GM12878 (cell line): ENCODE data around the gene CYSRT1. TPM values are rescaled to one million over a fixed set of nuclear protein-coding genes. Genes with fewer than 3 reads are reported as not detected.

Experiments used
- ATAC-seq: fragments of 200-7000 bp; cut with Tn5 transposase; 3 replicates; pipeline ENCODE4 v1.9.1; 2020; ENCODE audit warnings: mild to moderate bottlenecking, moderate library complexity
- BruUV-seq: library from RNA; stranded (reverse); fragments of 400-500 nt; replicated peaks from 2 replicates; lab custom pipeline; 2021; lab: Mats Ljungman, UMichigan
- CTCF ChIA-PET: fragments of 300-600 bp; sonication (Branson Sonifier 250); formaldehyde crosslinking; extraction: SDS; loops from one replicate; lab custom pipeline; 2021; ENCODE audit warnings: inconsistent platforms; lab: Yijun Ruan, JAX
- POLR2A ChIA-PET: fragments of 350-600 bp; formaldehyde crosslinking; extraction: SDS; loops from one replicate; lab custom pipeline; 2021; ENCODE audit warnings: inconsistent platforms; lab: Charles Lee
- RAD21 ChIA-PET: fragments of 300-600 bp; sonication (Branson Sonifier 250); formaldehyde crosslinking; loops from one replicate; lab custom pipeline; 2023; ENCODE audit warnings: antibody characterized with exemption; ENCODE audit not compliant: unreplicated experiment; lab: Charles Lee
- SMC1A ChIA-PET: fragments of 300-600 bp; sonication (Branson Sonifier 250); formaldehyde crosslinking; loops from one replicate; lab custom pipeline; 2023; ENCODE audit not compliant: unreplicated experiment, uncharacterized antibody; lab: Charles Lee
- DNase-seq: peaks from one replicate; pipeline ENCODE4 v3.0.0-alpha.2; 2011; ENCODE audit warnings: low read depth, low spot score
- FAIRE-seq: peaks from 3 replicates; lab custom pipeline; 2011; peaks lifted over from hg19 to GRCh38; lab: Jason Lieb, UNC
- H2AFZ ChIP-seq: 2 replicates; pipeline ENCODE4 v1.6.0; 2011; ENCODE audit warnings: low read depth, low read length, control low read depth; ENCODE audit not compliant: control insufficient read depth
- H3K27ac ChIP-seq: 2 replicates; pipeline ENCODE4 v1.5.1; 2011; ENCODE audit warnings: control low read depth; ENCODE audit not compliant: control insufficient read depth, insufficient read depth
- H3K27me3 ChIP-seq, 2 experiments: replicated peaks in 1 of 2; 2 replicates each; pipeline versions ENCODE4 v1.6.0 to v1.6.1; 2011; ENCODE audit warnings: low read length in 1 of 2; ENCODE audit not compliant: control insufficient read depth in 2 of 2, insufficient read depth in 2 of 2
- H3K36me3 ChIP-seq, 2 experiments: 2 replicates each; pipeline ENCODE4 v1.5.1; 2011; ENCODE audit warnings: low read length in 1 of 2; ENCODE audit not compliant: control insufficient read depth in 2 of 2, insufficient read depth in 2 of 2
- H3K4me1 ChIP-seq: 2 replicates; pipeline ENCODE4 v1.6.1; 2011; ENCODE audit warnings: mild to moderate bottlenecking, low read length, moderate library complexity, mixed read lengths; ENCODE audit not compliant: control insufficient read depth, insufficient read depth
- H3K4me2 ChIP-seq: 2 replicates; pipeline ENCODE4 v1.6.0; 2011; ENCODE audit warnings: control low read depth; ENCODE audit not compliant: control insufficient read depth, insufficient read depth
- H3K4me3 ChIP-seq: fragments of 200-600 bp; sonication (generic); 2 replicates; pipeline ENCODE4 v1.5.1; 2016
- H3K79me2 ChIP-seq: 2 replicates; pipeline ENCODE4 v1.6.0; 2011; ENCODE audit warnings: low read length; ENCODE audit not compliant: control insufficient read depth, insufficient read depth
- H3K9ac ChIP-seq: 2 replicates; pipeline ENCODE4 v1.8.0; 2011; ENCODE audit warnings: low read length, control low read depth, mixed read lengths; ENCODE audit not compliant: control insufficient read depth, insufficient read depth
- H3K9me3 ChIP-seq: replicated peaks from 3 replicates; pipeline ENCODE4 v1.5.1; 2011; ENCODE audit warnings: mild to moderate bottlenecking, low read length; ENCODE audit not compliant: control insufficient read depth, insufficient read depth
- H4K20me1 ChIP-seq: 2 replicates; pipeline ENCODE4 v1.6.0; 2011; ENCODE audit not compliant: control insufficient read depth, insufficient read depth
- CEBPZ ChIP-seq: fragments of 150-350 bp; IDR thresholded peaks from 2 replicates; pipeline ENCODE4 v1.6.1; 2016; ENCODE audit warnings: low read depth, low read length
- POLR2A ChIP-seq: IDR thresholded peaks from 2 replicates; pipeline ENCODE4 v1.6.1; 2011; ENCODE audit warnings: low read depth, mild to moderate bottlenecking, low read length
- WGBS: methylation state at CpG from one replicate; pipeline ENCODE4 v1.1.6; 2016; ENCODE audit warnings: low lambda C conversion rate; ENCODE audit not compliant: insufficient replicate concordance, insufficient coverage; ENCODE audit errors: missing lambda C conversion rate; 5-methylcytosine and 5-hydroxymethylcytosine counted together
- in situ Hi-C: fragments of 300-500 bp; cut with MboI; formaldehyde crosslinking; loops from 9 replicates; pipeline ENCODE4 v1.14.3; 2018; ENCODE audit warnings: mixed read lengths
- intact Hi-C: fragments of 100-400 bp; cut with micrococcal nuclease; formaldehyde crosslinking; loops from one replicate; pipeline ENCODE4 v1.14.2; 2022; ENCODE audit not compliant: unreplicated experiment
- polyA plus RNA-seq, 11 experiments: library from polyadenylated mRNA; depleted of rRNA in 4 of 11; unstranded in 6 of 11; stranded (reverse) in 5 of 11; fragments of >200 nt; fragmentation: Nextera tagmentation in 4 of 11; fragmentation: Illumina TruSeq in 1 of 11; extraction: Ambion mirVana in 4 of 11; extraction: Trizol in 1 of 11; gene quantifications; 1 replicate in 1 of 11; 2 replicates in 10 of 11; pipeline versions ENCODE4 v1.2.1 to v1.2.3, GENCODE V29; 2011 to 2016; ENCODE audit warnings: inconsistent platforms in 2 of 11, missing spikeins in 2 of 11, low read depth in 1 of 11
- total RNA-seq, 4 experiments: library from RNA; depleted of rRNA in 3 of 4; stranded (reverse); fragments of >200 nt in 3 of 4; fragmentation: Illumina TruSeq in 1 of 4; extraction: Trizol in 1 of 4; gene quantifications; 2 replicates each; pipeline versions ENCODE4 v1.2.1 to v1.2.3, GENCODE V29; 2013 to 2021
- TF ChIP-seq, protein P1 (sequence below): IDR thresholded peaks from 2 replicates; pipeline ENCODE4 v1.6.1; 2012; ENCODE audit warnings: improper control_type of control experiment, low read depth, low read length; ENCODE audit not compliant: insufficient replicate concordance

The CYSRT1 gene
- total and polyA plus RNA-seq, 10 of the 15 experiments (the other 5 are each of a cell fraction or from before 2014, with no cell fraction given) = 0.24 to 3.6 (median 0.97) TPM; not detected in 1

DNA sequence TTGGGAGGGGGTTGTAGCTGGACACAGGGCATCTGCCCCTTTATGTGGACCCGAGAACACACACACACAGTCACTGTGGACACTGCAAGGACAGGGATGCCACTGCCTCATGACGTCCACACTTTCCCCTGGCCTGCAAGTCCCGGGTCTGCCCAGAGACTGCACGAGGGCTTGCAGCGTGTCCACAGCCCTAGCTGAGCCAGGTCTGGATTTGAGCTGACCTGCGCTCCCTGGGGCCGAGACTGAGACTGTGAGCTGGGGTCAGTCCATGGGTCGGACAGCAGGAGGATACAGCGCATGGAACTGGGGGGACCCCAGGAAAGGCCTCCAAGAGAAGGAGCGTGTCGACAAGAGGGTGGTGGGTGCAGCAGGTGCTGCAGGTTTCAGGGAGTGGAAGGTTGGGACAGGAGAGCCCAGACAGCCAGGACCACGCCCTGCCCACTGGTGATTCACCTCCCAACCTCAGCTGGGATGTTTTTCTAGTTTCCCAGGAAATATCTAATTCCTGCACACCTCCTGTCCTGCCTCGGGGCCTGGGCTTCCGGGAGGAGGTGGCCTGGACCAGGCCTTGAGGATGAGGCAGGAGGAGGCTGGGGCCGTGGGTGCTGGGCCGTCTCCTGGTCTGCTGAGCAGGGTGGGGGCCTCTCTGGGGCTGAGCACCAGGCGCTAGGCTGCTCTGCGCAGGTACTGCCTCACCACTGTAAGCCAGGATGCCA lies 1.5 kb downstream of the CYSRT1 start:
- RAD21 ChIA-PET = interaction anchor here (0.8 to 1.9 kb wide), 7 partner anchors 28 to 180 kb away, joined by 3 to 10 read pairs (median 4); no protein-coding TSS in a partner anchor
- in situ Hi-C loops = loop anchor here (5.0 kb wide), 1 partner anchor 104 kb away; no protein-coding TSS in a partner anchor
- Histone ChIP-seq H3K9ac (no peak overlapping the region), H3K4me2 (no peak overlapping the region), H3K27me3 (no peaks in the 10 kb centered on the region), H2AFZ (no peak overlapping the region), H3K27ac (no peak overlapping the region)
- intact Hi-C loops = loop anchor here (1.0 to 10.0 kb wide), 2 partner anchors 108 to 182 kb away; partner anchors contain the start of gene NPDC1
- no peak for DNase-seq
- POLR2A ChIA-PET = interaction anchor here (1.0 to 1.5 kb wide), 4 partner anchors 24 to 131 kb away, joined by 3 to 4 read pairs (median 4); no protein-coding TSS in a partner anchor
- no peak for FAIRE-seq
- TF ChIP-seq, protein P1, sequence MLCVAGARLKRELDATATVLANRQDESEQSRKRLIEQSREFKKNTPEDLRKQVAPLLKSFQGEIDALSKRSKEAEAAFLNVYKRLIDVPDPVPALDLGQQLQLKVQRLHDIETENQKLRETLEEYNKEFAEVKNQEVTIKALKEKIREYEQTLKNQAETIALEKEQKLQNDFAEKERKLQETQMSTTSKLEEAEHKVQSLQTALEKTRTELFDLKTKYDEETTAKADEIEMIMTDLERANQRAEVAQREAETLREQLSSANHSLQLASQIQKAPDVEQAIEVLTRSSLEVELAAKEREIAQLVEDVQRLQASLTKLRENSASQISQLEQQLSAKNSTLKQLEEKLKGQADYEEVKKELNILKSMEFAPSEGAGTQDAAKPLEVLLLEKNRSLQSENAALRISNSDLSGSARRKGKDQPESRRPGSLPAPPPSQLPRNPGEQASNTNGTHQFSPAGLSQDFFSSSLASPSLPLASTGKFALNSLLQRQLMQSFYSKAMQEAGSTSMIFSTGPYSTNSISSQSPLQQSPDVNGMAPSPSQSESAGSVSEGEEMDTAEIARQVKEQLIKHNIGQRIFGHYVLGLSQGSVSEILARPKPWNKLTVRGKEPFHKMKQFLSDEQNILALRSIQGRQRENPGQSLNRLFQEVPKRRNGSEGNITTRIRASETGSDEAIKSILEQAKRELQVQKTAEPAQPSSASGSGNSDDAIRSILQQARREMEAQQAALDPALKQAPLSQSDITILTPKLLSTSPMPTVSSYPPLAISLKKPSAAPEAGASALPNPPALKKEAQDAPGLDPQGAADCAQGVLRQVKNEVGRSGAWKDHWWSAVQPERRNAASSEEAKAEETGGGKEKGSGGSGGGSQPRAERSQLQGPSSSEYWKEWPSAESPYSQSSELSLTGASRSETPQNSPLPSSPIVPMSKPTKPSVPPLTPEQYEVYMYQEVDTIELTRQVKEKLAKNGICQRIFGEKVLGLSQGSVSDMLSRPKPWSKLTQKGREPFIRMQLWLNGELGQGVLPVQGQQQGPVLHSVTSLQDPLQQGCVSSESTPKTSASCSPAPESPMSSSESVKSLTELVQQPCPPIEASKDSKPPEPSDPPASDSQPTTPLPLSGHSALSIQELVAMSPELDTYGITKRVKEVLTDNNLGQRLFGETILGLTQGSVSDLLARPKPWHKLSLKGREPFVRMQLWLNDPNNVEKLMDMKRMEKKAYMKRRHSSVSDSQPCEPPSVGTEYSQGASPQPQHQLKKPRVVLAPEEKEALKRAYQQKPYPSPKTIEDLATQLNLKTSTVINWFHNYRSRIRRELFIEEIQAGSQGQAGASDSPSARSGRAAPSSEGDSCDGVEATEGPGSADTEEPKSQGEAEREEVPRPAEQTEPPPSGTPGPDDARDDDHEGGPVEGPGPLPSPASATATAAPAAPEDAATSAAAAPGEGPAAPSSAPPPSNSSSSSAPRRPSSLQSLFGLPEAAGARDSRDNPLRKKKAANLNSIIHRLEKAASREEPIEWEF = no peak
- TF ChIP-seq POLR2A (peak; percentile 5), CEBPZ (no peak)
- TF ChIP-seq, all 136 proteins: peak for 1
- ATAC-seq = no peak
- Histone ChIP-seq H3K79me2 (no peaks in the 10 kb centered on the region), H4K20me1 (no peaks in the 10 kb centered on the region), H3K9me3 (no peaks in the 10 kb centered on the region), H3K36me3 (no peaks in the 10 kb centered on the region), H3K4me1 (peaks cover 16% of the 10 kb centered on the region), H3K4me3 (no peak overlapping the region)
- 66% methylated on average over 17 of the region's 18 CpGs for WGBS
- no TSS peak for BruUV-seq
- ChIA-PET SMC1A (interaction anchor here (0.9 to 3.3 kb wide), 3 partner anchors 99 to 108 kb away, joined by 3 to 11 read pairs (median 5); no protein-coding TSS in a partner anchor), CTCF (interaction anchor here (0.7 to 6.4 kb wide), 14 partner anchors 12 to 197 kb away, joined by 3 to 52 read pairs (median 6); partner anchors contain the start of genes ANAPC2, SSNA1 and TUBB4B)
